ENCODE data around the gene TTL.

DNA sequence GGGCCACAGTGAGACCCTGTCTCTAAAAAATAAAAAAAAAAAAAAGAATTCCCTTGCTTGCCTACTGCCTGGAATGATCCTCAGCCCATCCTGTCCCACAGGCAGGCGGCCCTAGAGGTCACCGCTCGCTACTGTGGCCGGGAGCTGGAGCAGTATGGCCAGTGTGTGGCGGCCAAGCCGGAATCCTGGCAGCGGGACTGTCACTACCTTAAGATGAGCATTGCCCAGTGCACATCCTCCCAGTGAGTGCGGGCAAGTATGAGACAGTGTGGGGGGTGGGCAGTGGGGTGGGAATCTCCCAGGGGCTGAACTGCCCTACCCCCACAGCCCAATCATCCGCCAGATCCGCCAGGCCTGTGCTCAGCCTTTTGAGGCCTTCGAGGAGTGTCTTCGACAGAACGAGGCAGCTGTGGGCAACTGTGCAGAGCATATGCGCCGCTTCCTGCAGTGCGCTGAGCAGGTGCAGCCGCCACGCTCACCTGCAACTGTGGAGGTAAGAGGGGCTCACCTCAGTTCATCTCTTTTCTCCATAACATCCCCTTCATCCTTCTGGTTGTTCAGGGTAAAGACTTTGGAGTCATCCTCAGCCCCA is 104.0 kb downstream of the TTL start:
- TF ChIP-seq, protein P1, sequence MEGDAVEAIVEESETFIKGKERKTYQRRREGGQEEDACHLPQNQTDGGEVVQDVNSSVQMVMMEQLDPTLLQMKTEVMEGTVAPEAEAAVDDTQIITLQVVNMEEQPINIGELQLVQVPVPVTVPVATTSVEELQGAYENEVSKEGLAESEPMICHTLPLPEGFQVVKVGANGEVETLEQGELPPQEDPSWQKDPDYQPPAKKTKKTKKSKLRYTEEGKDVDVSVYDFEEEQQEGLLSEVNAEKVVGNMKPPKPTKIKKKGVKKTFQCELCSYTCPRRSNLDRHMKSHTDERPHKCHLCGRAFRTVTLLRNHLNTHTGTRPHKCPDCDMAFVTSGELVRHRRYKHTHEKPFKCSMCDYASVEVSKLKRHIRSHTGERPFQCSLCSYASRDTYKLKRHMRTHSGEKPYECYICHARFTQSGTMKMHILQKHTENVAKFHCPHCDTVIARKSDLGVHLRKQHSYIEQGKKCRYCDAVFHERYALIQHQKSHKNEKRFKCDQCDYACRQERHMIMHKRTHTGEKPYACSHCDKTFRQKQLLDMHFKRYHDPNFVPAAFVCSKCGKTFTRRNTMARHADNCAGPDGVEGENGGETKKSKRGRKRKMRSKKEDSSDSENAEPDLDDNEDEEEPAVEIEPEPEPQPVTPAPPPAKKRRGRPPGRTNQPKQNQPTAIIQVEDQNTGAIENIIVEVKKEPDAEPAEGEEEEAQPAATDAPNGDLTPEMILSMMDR (IDR thresholded peaks at IDR 0.05), result no peak
- no peak for TF ChIP-seq POLR2A (IDR thresholded peaks at IDR 0.05)
- no peak for TF ChIP-seq POLR2AphosphoS5 (IDR thresholded peaks at IDR 0.05)

Measured in sigmoid colon (tissue), 4 donors.